MCF 10A (cell line): ENCODE results near the gene S100A2. TPM values are rescaled to one million over a fixed set of nuclear protein-coding genes. Genes with fewer than 3 reads are reported as not detected.
A peak's percentile ranks its signal among the peaks of the same experiment; 100 is the strongest.

ENCODE experiments used
- BruUV-seq: library from RNA; stranded (reverse); fragments of 400-500 nt; replicated peaks from 2 replicates; lab custom pipeline; 2021; lab: Mats Ljungman, UMichigan
- CTCF ChIA-PET: fragments of 300-600 bp; sonication (Branson Sonifier 250); formaldehyde crosslinking; extraction: SDS; loops from one replicate; lab custom pipeline; 2021; ENCODE audit warnings: antibody characterized with exemption, inconsistent platforms; lab: Yijun Ruan, JAX
- POLR2A ChIA-PET: fragments of 300-600, 350-650 bp; sonication (Branson Sonifier 250); formaldehyde crosslinking; extraction: SDS; loops from one replicate; lab custom pipeline; 2020; ENCODE audit warnings: antibody characterized with exemption, inconsistent platforms; lab: Yijun Ruan, JAX
- DNase-seq: peaks from one replicate; pipeline ENCODE4 v3.0.0-alpha.2; 2018; ENCODE audit not compliant: unreplicated experiment
- H3K27ac Mint-ChIP-seq: one replicate; pipeline ENCODE4 v1.8.0; 2022; ENCODE audit warnings: mild to moderate bottlenecking, low read depth, mixed read lengths; ENCODE audit not compliant: unreplicated experiment
- H3K27me3 Mint-ChIP-seq: one replicate; pipeline ENCODE4 v1.8.0; 2022; ENCODE audit warnings: mixed read lengths; ENCODE audit not compliant: insufficient read depth, unreplicated experiment
- H3K36me3 Mint-ChIP-seq: one replicate; pipeline ENCODE4 v1.8.0; 2022; ENCODE audit warnings: mild to moderate bottlenecking, moderate library complexity, mixed read lengths; ENCODE audit not compliant: insufficient read depth, unreplicated experiment
- H3K4me1 Mint-ChIP-seq: one replicate; pipeline ENCODE4 v1.8.0; 2022; ENCODE audit warnings: mixed read lengths; ENCODE audit not compliant: insufficient read depth, unreplicated experiment
- H3K4me3 Mint-ChIP-seq: one replicate; pipeline ENCODE4 v1.8.0; 2022; ENCODE audit warnings: mild to moderate bottlenecking, moderate library complexity, mixed read lengths; ENCODE audit not compliant: unreplicated experiment
- H3K9me3 Mint-ChIP-seq: one replicate; pipeline ENCODE4 v1.8.0; 2022; ENCODE audit warnings: mixed read lengths; ENCODE audit not compliant: unreplicated experiment
- CTCF ChIP-seq: fragments of 200-600 bp; IDR thresholded peaks from one replicate; pipeline ENCODE4 v1.8.0; 2022; ENCODE audit warnings: antibody characterized with exemption, mild to moderate bottlenecking; ENCODE audit not compliant: unreplicated experiment
- intact Hi-C: fragments of 100-400 bp; cut with micrococcal nuclease; formaldehyde crosslinking; loops from 2 replicates; pipeline ENCODE4 v1.14.1; 2022
- total RNA-seq: library from RNA; stranded (reverse); gene quantifications from 2 replicates; pipeline ENCODE4 v1.2.3, GENCODE V29; 2022

The S100A2 gene
- total RNA-seq, 1 experiment from 2014 or later: 5,064 TPM

- Mint-ChIP-seq H3K27ac (peak overlapping the region; percentile 75), H3K4me1 (peaks cover 53% of the 10 kb centered on the region), H3K36me3 (peaks cover 27% of the 10 kb centered on the region), H3K4me3 (peak overlapping the region; percentile 99), H3K9me3 (no peaks in the 10 kb centered on the region), H3K27me3 (no peaks in the 10 kb centered on the region)
- CTCF ChIA-PET: interaction anchor here (0.6 to 11.3 kb wide), 22 partner anchors 9 to 1029 kb away, joined by 3 to 224 read pairs (median 6); partner anchors contain the start of genes CHTOP, S100A1, S100A13 and S100A14
- peak; percentile 98 for DNase-seq
- no TSS peak for BruUV-seq
- no peak for TF ChIP-seq CTCF
- POLR2A ChIA-PET: interaction anchor here (0.5 to 36.1 kb wide), 11 partner anchors 16 to 1487 kb away, joined by 3 to 2106 read pairs (median 9); partner anchors contain the start of genes CHTOP, S100A14, S100A16 and S100A2
- intact Hi-C loops: loop anchor here (1.0 to 5.0 kb wide), 5 partner anchors 12 to 139 kb away; partner anchors contain the start of genes ILF2 and S100A4
These were observed 31.9 kb downstream of the S100A2 start for GRCh38 chr1:153533689-153534201.

- CTCF ChIA-PET: interaction anchor here (0.6 to 11.3 kb wide), 33 partner anchors 8 to 1028 kb away, joined by 3 to 224 read pairs (median 5); partner anchors contain the start of genes CHTOP, S100A1, S100A13 and S100A14
- DNase-seq: peak; percentile 97
- Mint-ChIP-seq H3K4me1 (peaks cover 47% of the 10 kb centered on the region), H3K9me3 (no peaks in the 10 kb centered on the region), H3K4me3 (peak overlapping the region; percentile 99), H3K27me3 (no peaks in the 10 kb centered on the region), H3K36me3 (peaks cover 27% of the 10 kb centered on the region), H3K27ac (peak overlapping the region; percentile 75)
- POLR2A ChIA-PET: interaction anchor here (0.9 to 36.1 kb wide), 11 partner anchors 16 to 242 kb away, joined by 3 to 2106 read pairs (median 9); partner anchors contain the start of genes CHTOP, S100A14, S100A16 and S100A2
- peak; percentile 93 for TF ChIP-seq CTCF
- intact Hi-C loops: loop anchor here (1.0 to 5.0 kb wide), 4 partner anchors 22 to 139 kb away; partner anchors contain the start of gene ILF2
- BruUV-seq: no TSS peak
These were observed 32.7 kb downstream of the S100A2 start for GRCh38 chr1:153532769-153533599.

GRCh38 chr1:153532181-153532580 lies 33.5 kb downstream of the S100A2 start:
- Mint-ChIP-seq H3K27me3 (no peaks in the 10 kb centered on the region), H3K27ac (peak overlapping the region; percentile 75), H3K36me3 (peaks cover 27% of the 10 kb centered on the region), H3K4me3 (peak overlapping the region; percentile 99), H3K4me1 (peaks cover 50% of the 10 kb centered on the region), H3K9me3 (no peaks in the 10 kb centered on the region)
- DNase-seq: no peak
- intact Hi-C loops: loop anchor here (5.0 kb wide), 1 partner anchor 140 kb away; the partner anchor contains the start of gene ILF2
- TF ChIP-seq CTCF: no peak
- ChIA-PET CTCF (interaction anchor here (0.6 to 11.3 kb wide), 19 partner anchors 8 to 477 kb away, joined by 3 to 224 read pairs (median 11); partner anchors contain the start of genes S100A14, S100A16, S100A2 and S100A3), POLR2A (interaction anchor here (0.7 to 36.1 kb wide), 9 partner anchors 15 to 890 kb away, joined by 3 to 2106 read pairs (median 6); partner anchors contain the start of genes CHTOP, S100A14, S100A16 and S100A2)
- no TSS peak for BruUV-seq
